Prostate gland (tissue), 2 donors: ENCODE measurements around the gene ARHGAP9.

Experiments used
- POLR2AphosphoS5 ChIP-seq: sonication (generic); formaldehyde crosslinking; IDR thresholded peaks from one replicate; pipeline ENCODE4 v1.6.1; 2017; ENCODE audit warnings: antibody characterized with exemption
- TF ChIP-seq, protein P1 (sequence below), 4 experiments: fragments of 200-600 bp in 2 of 4; fragments of 450-650 bp in 2 of 4; sonication (generic) in 2 of 4; IDR thresholded peaks; 1 replicate in 3 of 4; 2 replicates in 1 of 4; pipeline ENCODE4 v1.5.1; 2016 to 2019; ENCODE audit warnings: antibody characterized with exemption in 4 of 4, mild to moderate bottlenecking in 2 of 4, moderate library complexity in 2 of 4

DNA sequence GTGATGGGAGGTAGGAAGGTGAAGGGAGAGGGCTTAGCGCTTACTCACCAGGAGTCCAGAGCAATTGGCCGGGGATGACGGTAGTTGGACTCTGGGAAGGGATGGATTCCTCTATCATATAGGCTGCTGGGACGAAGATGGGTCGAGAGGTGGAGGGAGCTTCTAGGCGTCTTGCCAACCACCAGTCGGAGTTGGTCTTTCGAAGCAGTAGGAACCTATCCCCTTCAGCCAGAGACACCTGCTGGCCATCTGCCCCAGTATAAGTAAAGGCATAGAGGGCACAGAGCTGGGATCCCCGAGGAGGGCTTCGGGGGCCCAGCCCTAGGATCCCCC lies 657 bp downstream of the ARHGAP9 start:
- TF ChIP-seq, protein P1, sequence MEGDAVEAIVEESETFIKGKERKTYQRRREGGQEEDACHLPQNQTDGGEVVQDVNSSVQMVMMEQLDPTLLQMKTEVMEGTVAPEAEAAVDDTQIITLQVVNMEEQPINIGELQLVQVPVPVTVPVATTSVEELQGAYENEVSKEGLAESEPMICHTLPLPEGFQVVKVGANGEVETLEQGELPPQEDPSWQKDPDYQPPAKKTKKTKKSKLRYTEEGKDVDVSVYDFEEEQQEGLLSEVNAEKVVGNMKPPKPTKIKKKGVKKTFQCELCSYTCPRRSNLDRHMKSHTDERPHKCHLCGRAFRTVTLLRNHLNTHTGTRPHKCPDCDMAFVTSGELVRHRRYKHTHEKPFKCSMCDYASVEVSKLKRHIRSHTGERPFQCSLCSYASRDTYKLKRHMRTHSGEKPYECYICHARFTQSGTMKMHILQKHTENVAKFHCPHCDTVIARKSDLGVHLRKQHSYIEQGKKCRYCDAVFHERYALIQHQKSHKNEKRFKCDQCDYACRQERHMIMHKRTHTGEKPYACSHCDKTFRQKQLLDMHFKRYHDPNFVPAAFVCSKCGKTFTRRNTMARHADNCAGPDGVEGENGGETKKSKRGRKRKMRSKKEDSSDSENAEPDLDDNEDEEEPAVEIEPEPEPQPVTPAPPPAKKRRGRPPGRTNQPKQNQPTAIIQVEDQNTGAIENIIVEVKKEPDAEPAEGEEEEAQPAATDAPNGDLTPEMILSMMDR (IDR thresholded peaks at IDR 0.05), result no peak
- no peak for TF ChIP-seq POLR2AphosphoS5
